BJ (cell line): ENCODE measurements around the gene RYR3. TPM values are rescaled to one million over a fixed set of nuclear protein-coding genes. Genes with fewer than 3 reads are reported as not detected.

Source experiments
- CTCF ChIA-PET: fragments of 350-600 bp; formaldehyde crosslinking; extraction: SDS; loops from one replicate; lab custom pipeline; 2021; ENCODE audit warnings: antibody characterized with exemption, inconsistent platforms; lab: Yijun Ruan, JAX
- POLR2A ChIA-PET: fragments of 300-600 bp; sonication (Branson Sonifier 250); formaldehyde crosslinking; extraction: SDS; loops from one replicate; lab custom pipeline; 2021; ENCODE audit warnings: antibody characterized with exemption; lab: Charles Lee
- DNase-seq: peaks from one replicate; pipeline ENCODE4 v3.0.0-alpha.2; 2011; ENCODE audit warnings: low read depth
- H3K27me3 ChIP-seq: 2 replicates; pipeline ENCODE4 v1.6.0; 2011; ENCODE audit warnings: low read length; ENCODE audit not compliant: control insufficient read depth, insufficient read depth
- H3K36me3 ChIP-seq: 2 replicates; pipeline ENCODE4 v1.5.1; 2011; ENCODE audit warnings: low read length; ENCODE audit not compliant: control insufficient read depth, insufficient read depth
- H3K4me3 ChIP-seq: 2 replicates; pipeline ENCODE4 v1.5.1; 2011; ENCODE audit warnings: low read depth, mild to moderate bottlenecking, control low read depth, low read length
- CTCF ChIP-seq: IDR thresholded peaks from 2 replicates; pipeline ENCODE4 v1.5.1; 2011; ENCODE audit warnings: low read depth, mild to moderate bottlenecking, control low read depth, inconsistent platforms, low read length, moderate library complexity; ENCODE audit not compliant: insufficient read depth
- polyA plus RNA-seq: library from polyadenylated mRNA; depleted of rRNA; stranded (reverse); fragments of >200 nt; gene quantifications from 2 replicates; pipeline ENCODE4 v1.2.3, GENCODE V29; 2011

The RYR3 gene
- polyA plus RNA-seq, 1 experiment: not detected

- Histone ChIP-seq H3K27me3 (no peaks in the 10 kb centered on the region), H3K4me3 (no peak overlapping the region), H3K36me3 (no peaks in the 10 kb centered on the region)
- ChIA-PET CTCF (no interaction called here), POLR2A (no interaction called here)
- no peak for DNase-seq
- no peak for TF ChIP-seq CTCF
These were observed 94.3 kb downstream of the RYR3 start for GRCh38 chr15:33405096-33405495.

GRCh38 chr15:33411596-33412540 lies 101.1 kb downstream of the RYR3 start:
- no peak for DNase-seq

GRCh38 chr15:33419701-33420100 lies 108.9 kb downstream of the RYR3 start:
- ChIA-PET CTCF (no interaction called here), POLR2A (no interaction called here)
- TF ChIP-seq CTCF: no peak
- H3K27me3 ChIP-seq: no peaks in the 10 kb centered on the region
- no peak overlapping the region for H3K4me3 ChIP-seq
- no peak for DNase-seq
- no peaks in the 10 kb centered on the region for H3K36me3 ChIP-seq

More at GRCh38 chr15:33411596-33412540, 101.1 kb downstream of the RYR3 start:
- Histone ChIP-seq H3K27me3 (no peaks in the 10 kb centered on the region), H3K36me3 (no peaks in the 10 kb centered on the region), H3K4me3 (no peak overlapping the region)
- ChIA-PET POLR2A (no interaction called here), CTCF (no interaction called here)
- TF ChIP-seq CTCF: no peak

- H3K27me3 ChIP-seq: no peaks in the 10 kb centered on the region
- POLR2A ChIA-PET: no interaction called here
These were observed 113.3 kb downstream of the RYR3 start for GRCh38 chr15:33424025-33424424.

More at GRCh38 chr15:33424025-33424424, 113.3 kb downstream of the RYR3 start:
- Histone ChIP-seq H3K4me3 (no peak overlapping the region), H3K36me3 (no peaks in the 10 kb centered on the region)
- no peak for TF ChIP-seq CTCF
- CTCF ChIA-PET: no interaction called here
- DNase-seq: no peak
